Upper lobe of left lung (tissue), 4 donors: Measurements from ENCODE around the gene ATG7.

ENCODE experiments used
- CTCF ChIP-seq, 6 experiments: fragments of 450-650 bp in 4 of 6; fragments of 200-600 bp in 2 of 6; sonication (generic) in 2 of 6; IDR thresholded peaks; one replicate each; pipeline ENCODE4 v1.5.1; 2016 to 2019; ENCODE audit warnings: antibody characterized with exemption in 6 of 6
- EP300 ChIP-seq, 4 donors: sonication (generic); formaldehyde crosslinking; IDR thresholded peaks; one replicate each; pipeline ENCODE4 v1.5.1; 2017; ENCODE audit warnings: antibody characterized with exemption in 4 of 4, control low read depth in 2 of 4
- POLR2A ChIP-seq, 4 donors: fragments of 450-650 bp; IDR thresholded peaks; one replicate each; pipeline ENCODE4 v1.5.1; 2016 to 2017; ENCODE audit warnings: antibody characterized with exemption in 4 of 4, mild to moderate bottlenecking in 2 of 4
- POLR2AphosphoS5 ChIP-seq, 2 donors: sonication (generic); formaldehyde crosslinking; IDR thresholded peaks; one replicate each; pipeline ENCODE4 v1.5.1; 2017; ENCODE audit warnings: antibody characterized with exemption in 2 of 2

GRCh38 chr3:11236588-11237461, 35.4 kb upstream of the ATG7 start:
- TF ChIP-seq CTCF (IDR thresholded peaks at IDR 0.05) (peak in 4 of 6 experiments; percentile 31 to 75 (median 52)), POLR2AphosphoS5 (IDR thresholded peaks at IDR 0.05) (no peak), POLR2A (IDR thresholded peaks at IDR 0.05) (no peak), EP300 (IDR thresholded peaks at IDR 0.05) (no peak)
